H9 (cell line): ENCODE data around the gene GALNS. TPM values are rescaled to one million over a fixed set of nuclear protein-coding genes. Genes with fewer than 3 reads are reported as not detected.

Experiments
- DNase-seq: peaks from one replicate; pipeline ENCODE4 v3.0.0-alpha.2; 2017
- H2AFZ ChIP-seq: one replicate; pipeline ENCODE4 v1.6.1; 2013; ENCODE audit warnings: mild to moderate bottlenecking, low read length, control low read depth, moderate library complexity
- H2AK5ac ChIP-seq: 2 replicates; pipeline ENCODE4 v1.6.1; 2013; ENCODE audit warnings: low read length, control low read depth, mixed read lengths; ENCODE audit not compliant: insufficient read length
- H2BK120ac ChIP-seq: one replicate; pipeline ENCODE4 v1.6.1; 2013; ENCODE audit warnings: low read depth, mild to moderate bottlenecking, low read length, control low read depth, inconsistent platforms; ENCODE audit not compliant: poor library complexity, severe bottlenecking
- H2BK12ac ChIP-seq: 2 replicates; pipeline ENCODE4 v1.6.1; 2013; ENCODE audit warnings: low read length, control low read depth, mixed read lengths, low read depth; ENCODE audit not compliant: insufficient read length
- H2BK15ac ChIP-seq: 2 replicates; pipeline ENCODE4 v1.6.1; 2013; ENCODE audit warnings: low read depth, low read length, control low read depth
- H2BK20ac ChIP-seq: one replicate; pipeline ENCODE4 v1.6.1; 2013; ENCODE audit warnings: low read depth, mild to moderate bottlenecking, low read length, control low read depth, inconsistent platforms; ENCODE audit not compliant: poor library complexity, severe bottlenecking
- H2BK5ac ChIP-seq: 2 replicates; pipeline ENCODE4 v1.6.1; 2013; ENCODE audit warnings: low read length, control low read depth, mixed read lengths; ENCODE audit not compliant: insufficient read length
- H3K14ac ChIP-seq: 2 replicates; pipeline ENCODE4 v1.6.1; 2013; ENCODE audit warnings: low read length, control low read depth; ENCODE audit not compliant: insufficient read depth
- H3K18ac ChIP-seq: 2 replicates; pipeline ENCODE4 v1.6.1; 2013; ENCODE audit warnings: low read depth, mild to moderate bottlenecking, mixed read lengths, low read length, control low read depth; ENCODE audit not compliant: insufficient read length
- H3K23ac ChIP-seq: 2 replicates; pipeline ENCODE4 v1.6.1; 2013; ENCODE audit warnings: low read length, control low read depth, mixed read lengths, low read depth; ENCODE audit not compliant: insufficient read length
- H3K23me2 ChIP-seq: 2 replicates; pipeline ENCODE4 v1.6.1; 2013; ENCODE audit warnings: low read depth, mild to moderate bottlenecking, mixed read lengths, low read length, control low read depth; ENCODE audit not compliant: insufficient read length, poor library complexity, severe bottlenecking
- H3K27ac ChIP-seq: 2 replicates; pipeline ENCODE4 v1.5.1; 2013; ENCODE audit warnings: low read length, control low read depth, mixed read lengths, low read depth; ENCODE audit not compliant: insufficient read length
- H3K27me3 ChIP-seq: 2 replicates; pipeline ENCODE4 v1.6.1; 2013; ENCODE audit warnings: low read length, control low read depth, inconsistent platforms; ENCODE audit not compliant: insufficient read depth
- H3K4ac ChIP-seq: 2 replicates; pipeline ENCODE4 v1.6.1; 2013; ENCODE audit warnings: low read depth, mild to moderate bottlenecking, control low read depth, inconsistent platforms, low read length, moderate library complexity
- H3K4me1 ChIP-seq: 2 replicates; pipeline ENCODE4 v1.6.1; 2013; ENCODE audit warnings: low read length, control low read depth, inconsistent platforms; ENCODE audit not compliant: insufficient read depth
- H3K4me2 ChIP-seq: 2 replicates; pipeline ENCODE4 v1.6.1; 2013; ENCODE audit warnings: low read length, control low read depth, mixed read lengths; ENCODE audit not compliant: insufficient read length, insufficient read depth
- H3K56ac ChIP-seq: 2 replicates; pipeline ENCODE4 v1.6.1; 2013; ENCODE audit warnings: low read depth, mild to moderate bottlenecking, mixed read lengths, low read length, control low read depth; ENCODE audit not compliant: insufficient read length
- H3K79me1 ChIP-seq: 2 replicates; pipeline ENCODE4 v1.6.1; 2013; ENCODE audit warnings: low read depth, mild to moderate bottlenecking, moderate library complexity, low read length, control low read depth, inconsistent platforms; ENCODE audit not compliant: insufficient read depth, poor library complexity, severe bottlenecking
- H3K79me2 ChIP-seq: 2 replicates; pipeline ENCODE4 v1.6.1; 2013; ENCODE audit warnings: low read length, control low read depth, inconsistent platforms; ENCODE audit not compliant: insufficient read depth
- H3K9ac ChIP-seq: 2 replicates; pipeline ENCODE4 v1.6.1; 2013; ENCODE audit warnings: low read length, control low read depth, mixed read lengths; ENCODE audit not compliant: insufficient read length; ENCODE audit errors: extremely low read depth
- H3K9me3 ChIP-seq: one replicate; pipeline ENCODE4 v1.6.1; 2013; ENCODE audit warnings: low read depth, low read length, inconsistent platforms; ENCODE audit not compliant: control insufficient read depth
- H3T11ph ChIP-seq: one replicate; pipeline ENCODE4 v1.6.1; 2013; ENCODE audit warnings: mild to moderate bottlenecking, low read length, control low read depth, inconsistent platforms
- H4K20me1 ChIP-seq: one replicate; pipeline ENCODE4 v1.6.1; 2013; ENCODE audit not compliant: control insufficient read depth, insufficient read length, insufficient read depth
- H4K5ac ChIP-seq: 2 replicates; pipeline ENCODE4 v1.6.1; 2013; ENCODE audit warnings: low read depth, mild to moderate bottlenecking, mixed read lengths, low read length, control low read depth; ENCODE audit not compliant: insufficient read length
- H4K8ac ChIP-seq: replicated peaks from 2 replicates; pipeline ENCODE4 v1.6.1; 2013; ENCODE audit warnings: low read length, control low read depth, mixed read lengths, low read depth; ENCODE audit not compliant: insufficient read length
- H4K91ac ChIP-seq: 2 replicates; pipeline ENCODE4 v1.6.1; 2013; ENCODE audit warnings: low read depth, mild to moderate bottlenecking, moderate library complexity, mixed read lengths, low read length, control low read depth; ENCODE audit not compliant: insufficient read length
- H3K27ac Mint-ChIP-seq, 3 experiments: 2 replicates in 2 of 3; 3 replicates in 1 of 3; pipeline ENCODE4 v1.8.0; 2020 to 2021; ENCODE audit warnings: mixed read lengths in 3 of 3, mild to moderate bottlenecking in 1 of 3, moderate library complexity in 1 of 3
- H3K27me3 Mint-ChIP-seq: 2 replicates; pipeline ENCODE4 v1.8.0; 2021; ENCODE audit warnings: low read depth, mild to moderate bottlenecking, moderate library complexity, mixed read lengths
- H3K36me3 Mint-ChIP-seq, 3 experiments: 2 replicates in 2 of 3; 3 replicates in 1 of 3; pipeline ENCODE4 v1.8.0; 2020 to 2021; ENCODE audit warnings: low read depth in 3 of 3, mixed read lengths in 3 of 3; ENCODE audit not compliant: insufficient read depth in 1 of 3
- H3K4me1 Mint-ChIP-seq, 2 experiments: 2 replicates each; pipeline ENCODE4 v1.8.0; 2020; ENCODE audit warnings: mixed read lengths in 2 of 2
- H3K4me3 Mint-ChIP-seq, 2 experiments: 2 replicates in 1 of 2; 3 replicates in 1 of 2; pipeline ENCODE4 v1.8.0; 2020 to 2021; ENCODE audit warnings: mild to moderate bottlenecking in 2 of 2, mixed read lengths in 2 of 2, moderate library complexity in 1 of 2
- H3K9me3 Mint-ChIP-seq, 2 experiments: 2 replicates in 1 of 2; 3 replicates in 1 of 2; pipeline ENCODE4 v1.8.0; 2020; ENCODE audit warnings: mild to moderate bottlenecking in 2 of 2, mixed read lengths in 2 of 2, moderate library complexity in 1 of 2
- CTCF ChIP-seq: fragments of 200-600 bp; sonication (generic); conservative IDR thresholded peaks from 3 replicates; pipeline ENCODE4 v1.8.0; 2021; ENCODE audit warnings: antibody characterized with exemption, mild to moderate bottlenecking
- WGBS: extraction: QIAGEN DNeasy Blood & Tissue Kit; methylation state at CpG from one replicate; pipeline ENCODE4 v1.1.7; 2013; ENCODE audit warnings: missing lambda C conversion rate, low lambda C conversion rate, mixed read lengths; ENCODE audit not compliant: insufficient read length; ENCODE audit errors: extremely low coverage; 5-methylcytosine and 5-hydroxymethylcytosine counted together
- total RNA-seq: library from RNA; stranded (reverse); gene quantifications from 2 replicates; pipeline ENCODE4 v1.2.1, GENCODE V29; 2021

GALNS gene
- total RNA-seq, 1 experiment from 2014 or later = 20.3 TPM

- no peaks in the 10 kb centered on the region for H3K27me3 Mint-ChIP-seq
- no peak overlapping the region for H4K91ac ChIP-seq
Observed at GRCh38 chr16:88833086-88833485, 23.7 kb downstream of the GALNS start.

More at GRCh38 chr16:88833086-88833485, 23.7 kb downstream of the GALNS start:
- no peaks in the 10 kb centered on the region for H3K27me3 ChIP-seq
- H3K56ac ChIP-seq = no peak overlapping the region
- no peak overlapping the region for H2BK120ac ChIP-seq
- H3K9ac ChIP-seq = no peak overlapping the region
- H3K27ac ChIP-seq = no peak overlapping the region
- no peak overlapping the region for H2AFZ ChIP-seq
- Mint-ChIP-seq H3K36me3 (peaks cover 0 to 6% (median 3%) of the 10 kb centered on the region in 3 experiments; a peak in 3 of 7 replicates), H3K9me3 (no peaks in the 10 kb centered on the region), H3K4me1 (no peaks in the 10 kb centered on the region), H3K4me3 (no peak overlapping the region), H3K27ac (no peak overlapping the region)
- TF ChIP-seq CTCF = no peak
- H3T11ph ChIP-seq = no peak overlapping the region
- H3K14ac ChIP-seq = no peak overlapping the region
- H3K79me2 ChIP-seq = no peaks in the 10 kb centered on the region
- H3K18ac ChIP-seq = no peak overlapping the region
- no peak overlapping the region for H3K23ac ChIP-seq
- H3K23me2 ChIP-seq = no peaks in the 10 kb centered on the region
- no peak overlapping the region for H4K8ac ChIP-seq
- H4K20me1 ChIP-seq = no peaks in the 10 kb centered on the region
- no peaks in the 10 kb centered on the region for H3K9me3 ChIP-seq
- H2AK5ac ChIP-seq = no peak overlapping the region
- no peak overlapping the region for H4K5ac ChIP-seq
- no peak overlapping the region for H2BK5ac ChIP-seq
- no peaks in the 10 kb centered on the region for H3K79me1 ChIP-seq
- H3K4me2 ChIP-seq = no peak overlapping the region
- WGBS = no CpG with 5 or more reads among the region's 13 CpGs
- H3K4ac ChIP-seq = no peak overlapping the region
- no peak overlapping the region for H2BK20ac ChIP-seq
- H3K4me1 ChIP-seq = no peaks in the 10 kb centered on the region
- H2BK12ac ChIP-seq = no peak overlapping the region
- no peak for DNase-seq
- no peak overlapping the region for H2BK15ac ChIP-seq
